IPS-11a (cell line): ENCODE results near the gene C1QTNF4.

ENCODE experiments used
- H3K4me3 ChIP-seq: one replicate; pipeline ENCODE4 v1.5.1; 2013; ENCODE audit warnings: low read depth, low read length, control low read depth

C1QTNF4 gene

GRCh38 chr11:47593492-47593933 lies 698 bp downstream of the C1QTNF4 start:
- H3K4me3 ChIP-seq: peak overlapping the region; percentile 50

DNA sequence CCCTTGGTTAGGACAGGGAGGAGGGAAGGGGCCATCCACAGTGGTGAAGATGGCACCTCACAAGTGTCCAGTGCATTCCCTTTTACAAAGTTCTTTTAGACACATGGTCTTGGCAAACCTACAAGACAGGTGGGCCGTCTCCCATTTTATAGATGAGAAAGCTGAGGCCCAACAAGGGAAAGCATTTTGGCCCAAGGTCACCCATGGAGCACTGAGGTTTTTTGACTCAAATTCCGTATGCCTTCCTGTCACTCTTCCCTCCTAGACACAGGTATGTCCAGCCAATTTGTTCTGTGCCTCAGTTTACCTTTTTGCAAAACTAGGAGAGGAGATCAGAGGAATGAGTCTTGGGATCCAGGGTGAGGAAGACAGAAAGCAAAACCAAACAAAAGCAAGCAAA lies 1.2 kb downstream of the C1QTNF4 start:
- no peak overlapping the region for H3K4me3 ChIP-seq

DNA sequence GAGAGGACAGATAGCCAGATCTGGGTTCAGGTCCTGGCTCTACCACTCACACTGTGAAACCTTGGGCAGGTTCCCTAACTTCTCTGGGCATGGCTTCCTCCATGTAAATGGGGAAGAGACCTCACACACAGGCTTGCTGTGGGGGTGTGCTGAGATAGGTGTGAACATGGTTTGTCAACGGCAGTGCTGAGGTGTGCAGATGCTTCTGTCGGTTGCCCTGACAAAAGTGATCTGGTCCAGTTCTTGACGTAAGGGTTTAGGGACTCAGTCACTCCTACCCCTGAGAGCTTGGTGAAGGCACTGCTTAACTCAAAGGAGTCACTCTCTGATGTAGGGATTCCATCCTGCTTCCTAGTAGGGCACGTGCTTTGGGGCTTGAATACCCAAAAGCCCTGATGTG lies 2.0 kb downstream of the C1QTNF4 start:
- no peak overlapping the region for H3K4me3 ChIP-seq

DNA sequence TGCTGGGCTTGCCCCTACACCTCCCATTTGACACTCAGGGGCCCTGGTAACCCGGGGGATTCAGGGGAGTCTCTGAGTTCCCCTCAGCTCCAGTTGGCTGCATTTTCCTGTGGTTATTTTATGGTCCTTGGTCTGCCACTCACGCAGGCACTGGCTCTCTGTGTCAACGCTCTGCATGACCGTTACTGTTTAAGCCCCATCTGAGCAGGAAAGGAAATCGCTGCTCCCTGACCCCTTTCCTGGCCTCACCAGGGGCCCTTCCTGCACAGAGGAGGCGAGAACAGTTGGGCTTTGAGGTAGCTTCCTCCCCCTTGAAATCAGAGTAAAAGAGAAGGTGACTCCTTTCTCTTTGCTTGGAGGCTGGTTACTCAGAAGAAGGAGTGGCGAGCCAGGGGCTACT lies 2.4 kb downstream of the C1QTNF4 start:
- H3K4me3 ChIP-seq: no peak overlapping the region

DNA sequence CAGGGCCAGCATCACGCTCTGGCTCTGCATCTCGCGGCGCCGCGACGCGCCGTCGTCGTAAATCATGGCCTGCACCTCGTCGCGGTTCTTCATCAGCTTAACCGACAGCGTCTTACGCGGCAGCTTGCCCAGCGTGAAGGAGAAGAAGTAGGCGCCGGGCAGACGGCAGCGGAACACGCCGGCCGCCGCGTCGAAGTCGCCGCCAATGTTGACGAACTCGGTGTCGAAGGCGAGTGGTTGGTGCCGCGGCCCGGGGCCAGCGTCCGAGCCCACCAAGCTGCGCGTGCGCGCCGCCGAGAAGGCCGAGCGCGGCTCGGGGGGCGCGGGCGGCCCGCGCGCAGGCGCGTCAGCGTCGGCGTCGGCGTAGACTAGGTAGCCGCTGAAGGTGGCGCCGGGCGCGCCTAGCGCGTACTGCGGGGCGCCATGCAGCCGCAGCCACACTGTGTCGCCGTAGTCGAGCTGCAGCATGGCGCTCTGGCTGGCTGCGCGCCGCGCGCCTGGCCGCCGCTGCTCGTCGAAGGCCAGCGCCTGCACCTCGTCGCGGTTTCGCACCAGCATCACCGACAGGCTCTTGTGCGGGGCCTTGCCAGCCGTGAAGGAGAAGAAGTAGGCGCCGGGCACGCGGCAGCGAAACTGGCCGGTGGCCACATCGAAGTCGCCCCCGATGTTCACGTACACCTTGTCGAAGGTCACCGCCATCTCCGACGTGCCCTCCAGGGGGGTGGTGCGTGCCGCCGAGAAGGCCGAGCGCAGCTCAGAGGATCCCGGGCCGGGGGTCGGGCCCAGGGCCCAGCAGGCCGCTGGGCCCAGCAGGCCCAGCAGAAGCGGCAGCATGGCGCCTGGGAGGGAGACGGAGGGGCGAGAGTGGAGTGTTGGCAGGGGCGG lies 4.0 kb downstream of the C1QTNF4 start:
- H3K4me3 ChIP-seq: no peak overlapping the region

DNA sequence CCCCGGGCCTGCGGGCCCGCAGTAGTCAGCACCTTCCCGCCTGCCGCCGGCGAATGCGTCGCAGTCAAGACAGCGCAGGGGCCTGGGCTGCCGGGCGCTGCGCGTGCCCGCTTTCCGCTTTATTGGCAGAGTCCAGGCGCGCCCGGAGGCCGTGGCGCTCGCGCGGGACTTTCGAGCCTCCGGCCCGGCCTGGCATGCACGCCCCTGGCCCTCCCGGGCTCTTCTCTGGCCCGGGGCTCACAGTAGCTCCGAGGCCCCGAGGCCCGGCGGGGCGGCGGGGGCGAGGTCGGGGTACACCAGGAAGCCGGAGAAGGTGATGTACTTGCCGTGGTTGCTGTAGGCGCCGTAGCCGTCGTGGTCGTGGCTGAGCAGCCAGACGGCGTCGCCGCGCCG lies 4.6 kb downstream of the C1QTNF4 start:
- H3K4me3 ChIP-seq: no peak overlapping the region

GRCh38 chr11:47589118-47589517 lies 5.1 kb downstream of the C1QTNF4 start:
- no peak overlapping the region for H3K4me3 ChIP-seq

DNA sequence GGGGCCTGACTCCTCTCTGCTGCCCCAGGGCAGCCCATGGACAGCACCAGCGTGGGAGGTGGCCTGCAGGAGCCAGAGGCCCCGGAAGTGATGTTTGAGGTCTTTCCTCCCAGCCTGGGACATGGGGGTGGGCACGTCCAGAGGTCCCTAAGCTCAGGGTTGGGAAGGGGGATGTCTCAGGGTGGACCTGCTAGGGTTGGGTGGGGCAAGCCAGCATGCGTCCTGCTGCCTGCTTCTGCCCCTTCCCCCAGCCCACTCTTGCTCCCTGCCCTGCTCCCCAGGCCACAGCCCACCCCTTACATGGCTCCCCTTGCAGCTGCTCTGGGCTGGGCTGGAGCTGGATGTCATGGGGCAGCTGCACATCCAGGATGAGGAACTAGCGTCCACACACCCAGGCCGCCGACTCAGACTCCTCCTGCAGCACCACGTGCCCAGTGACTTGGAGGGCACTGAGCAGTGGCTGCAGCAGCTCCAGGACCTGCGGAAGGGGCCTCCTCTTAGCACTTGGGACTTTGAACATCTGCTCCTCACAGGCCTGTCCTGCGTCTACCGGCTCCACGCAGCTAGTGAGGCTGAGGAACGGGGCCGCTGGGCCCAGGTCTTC lies 6.4 kb downstream of the C1QTNF4 start:
- H3K4me3 ChIP-seq: no peak overlapping the region

DNA sequence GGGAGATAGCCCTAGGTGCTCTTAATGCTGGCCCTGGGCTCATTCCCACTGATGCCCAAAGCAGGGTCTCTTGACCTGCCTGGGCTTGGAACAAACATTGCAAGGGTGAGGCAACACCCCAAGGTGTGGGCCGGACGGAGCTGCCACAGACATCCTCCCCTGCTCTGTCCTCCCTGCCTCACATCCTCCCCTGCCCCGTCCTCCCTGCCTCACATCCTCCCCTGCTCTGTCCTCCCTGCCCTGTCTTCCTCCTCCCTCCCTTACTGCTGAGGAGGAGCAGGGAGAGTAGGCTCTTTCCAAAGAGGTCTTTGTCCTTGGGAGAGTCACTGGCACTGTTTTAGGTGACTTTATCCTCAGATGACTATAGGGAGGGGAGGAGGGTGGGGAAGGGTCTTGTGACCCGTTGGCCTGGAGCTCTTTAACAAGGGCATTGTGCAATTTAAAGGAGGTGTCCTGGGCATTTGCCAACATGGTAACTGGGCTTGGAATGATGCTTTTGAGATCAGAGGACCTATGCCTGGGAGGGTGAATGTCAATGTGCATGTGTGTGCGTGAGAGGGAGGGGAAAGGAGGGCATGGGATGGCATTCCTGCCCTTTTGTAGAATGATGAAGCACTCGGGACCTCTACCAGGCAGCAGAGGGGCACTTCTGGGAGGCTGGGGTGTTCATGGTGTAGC lies 7.0 kb downstream of the C1QTNF4 start:
- no peak overlapping the region for H3K4me3 ChIP-seq

DNA sequence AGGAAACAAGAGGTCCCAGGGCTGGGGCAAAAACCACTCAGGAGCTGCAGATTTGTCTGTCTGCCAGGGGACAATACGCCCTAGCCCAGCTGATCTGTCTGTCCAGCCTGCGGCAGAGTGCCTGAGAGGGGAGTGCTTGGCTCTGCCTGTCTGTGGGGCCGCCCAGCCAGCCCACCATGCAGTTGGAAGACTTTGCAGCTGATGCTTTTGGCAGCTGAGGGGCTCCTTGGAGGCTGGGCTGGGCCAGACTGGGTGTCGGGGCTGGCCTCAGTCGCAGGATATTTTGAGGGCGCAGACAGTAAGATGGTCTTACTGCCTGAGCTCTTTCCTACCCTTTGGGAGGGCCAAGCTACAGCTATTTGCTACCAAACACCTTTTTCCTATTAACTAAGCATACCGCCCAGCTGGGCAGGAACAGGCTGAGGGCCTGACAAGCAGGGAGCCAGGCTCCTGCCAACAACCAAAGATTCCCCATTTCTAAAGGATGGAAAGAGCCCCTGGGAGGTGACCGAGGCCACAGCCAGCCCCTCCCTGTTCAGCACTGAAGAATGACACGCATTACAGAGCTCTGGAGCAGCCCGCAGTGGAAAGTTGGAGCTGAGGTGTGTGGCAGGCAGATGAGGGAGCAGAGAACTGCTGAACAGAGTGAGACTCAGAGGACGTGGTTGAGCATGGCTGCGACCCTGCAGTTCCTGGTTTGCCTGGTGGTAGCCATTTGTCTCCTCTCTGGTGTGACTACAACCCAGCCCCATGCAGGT lies 7.9 kb downstream of the C1QTNF4 start, which contains the start of gene FAM180B:
FAM180B (plus strand) TSS at position 581 of the 758 bp plus-strand sequence; CDS start at position 672, 91 bp downstream.
- H3K4me3 ChIP-seq: no peak within 1 kb of the TSS

DNA sequence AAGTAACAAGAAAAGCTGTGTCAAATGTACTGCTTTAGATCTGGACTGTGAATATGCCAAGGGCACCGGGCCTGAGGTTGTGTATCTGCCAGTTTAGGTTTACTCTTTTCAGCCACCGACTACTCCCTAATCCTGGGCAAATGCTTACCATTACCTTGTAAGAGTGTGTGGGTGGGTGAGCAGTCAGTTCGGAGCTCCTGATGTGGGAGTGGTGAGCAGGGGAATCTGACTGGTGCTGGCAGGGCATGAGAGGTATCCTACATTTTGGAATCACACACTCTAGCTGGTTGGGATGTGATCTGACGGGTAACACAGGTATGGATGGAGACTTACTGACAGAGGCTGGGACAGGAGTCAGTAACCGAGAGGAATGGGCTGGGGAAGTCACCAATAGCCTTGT lies 10.4 kb downstream of the C1QTNF4 start:
- H3K4me3 ChIP-seq: no peak overlapping the region

GRCh38 chr11:47578524-47579494 lies 15.4 kb downstream of the C1QTNF4 start, which contains the start of the genes KBTBD4 and NDUFS3:
TSS of gene KBTBD4 (minus strand) at chr11:47578970. CDS start at chr11:47578951, 19 bp downstream.
TSS of gene NDUFS3 (plus strand) at chr11:47579074. CDS start at chr11:47579092, 18 bp downstream.
- peak within 1 kb of the TSS; percentile 98 for H3K4me3 ChIP-seq

GRCh38 chr11:47577460-47578041 lies 16.7 kb downstream of the C1QTNF4 start:
- peak overlapping the region; percentile 98 for H3K4me3 ChIP-seq

- no peak overlapping the region for H3K4me3 ChIP-seq
These were observed 20.9 kb downstream of the C1QTNF4 start for GRCh38 chr11:47573321-47573720.

DNA sequence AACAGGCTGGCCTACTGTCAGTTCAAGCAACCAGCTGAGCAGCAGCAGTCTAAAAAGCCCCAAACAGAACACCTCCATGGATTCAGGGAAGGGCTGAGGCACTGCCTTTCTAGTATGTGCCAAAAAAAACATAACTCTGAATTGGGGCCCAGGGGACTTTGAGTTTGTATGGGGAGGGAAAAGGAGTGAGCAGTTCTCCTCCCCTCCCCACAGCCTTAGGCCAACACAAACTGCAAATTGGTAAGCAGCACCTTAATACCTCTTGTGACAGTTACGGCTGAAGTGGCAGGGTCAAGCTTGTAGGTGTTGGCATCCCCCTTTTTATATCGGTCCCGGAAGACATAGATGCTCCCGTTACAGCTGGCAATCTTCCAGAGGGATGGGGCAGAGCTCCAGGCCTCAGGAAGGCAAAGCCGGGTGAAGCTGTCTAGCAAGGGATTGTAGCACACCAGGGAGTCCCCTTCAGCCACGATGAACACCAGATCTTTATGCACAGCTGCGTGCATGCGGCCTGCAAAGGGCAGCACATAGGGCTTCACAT lies 21.4 kb downstream of the C1QTNF4 start:
- no peak overlapping the region for H3K4me3 ChIP-seq

GRCh38 chr11:47571895-47572294 lies 22.3 kb downstream of the C1QTNF4 start:
- H3K4me3 ChIP-seq: no peak overlapping the region

DNA sequence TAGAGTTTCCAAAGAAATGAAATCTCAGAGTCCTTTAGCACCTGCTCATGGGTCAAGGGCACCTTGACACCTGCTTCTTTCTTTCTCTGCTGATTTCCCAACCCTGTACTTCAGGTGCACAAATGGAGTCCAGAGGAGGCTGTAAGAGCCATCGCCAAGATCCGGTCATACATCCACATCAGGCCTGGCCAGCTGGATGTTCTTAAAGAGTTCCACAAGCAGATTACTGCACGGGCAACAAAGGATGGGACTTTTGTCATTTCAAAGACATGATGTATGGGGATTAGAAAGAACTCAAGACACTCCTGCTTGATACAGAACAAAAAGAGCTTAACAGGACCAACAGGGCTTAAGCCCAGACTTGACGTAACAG lies 22.9 kb downstream of the C1QTNF4 start:
- no peak overlapping the region for H3K4me3 ChIP-seq

- no peak overlapping the region for H3K4me3 ChIP-seq
These were observed 23.4 kb downstream of the C1QTNF4 start for GRCh38 chr11:47570651-47571356.
